Neural cell (in vitro differentiated cells): ENCODE data around the gene PLXDC2. TPM values are rescaled to one million over a fixed set of nuclear protein-coding genes. Genes with fewer than 3 reads are reported as not detected.

ENCODE experiments used
- H2AFZ ChIP-seq: fragments of 200-600, 300-800 bp; sonication (generic), shearing (Covaris generic); 2 replicates; pipeline ENCODE4 v1.6.0; 2014; ENCODE audit warnings: low read depth, mild to moderate bottlenecking, antibody characterized with exemption, low read length, moderate library complexity
- H3F3A ChIP-seq: fragments of 200-600 bp; shearing (Covaris generic); 2 replicates; pipeline ENCODE4 v1.6.1; 2016; ENCODE audit warnings: mild to moderate bottlenecking, moderate library complexity, mixed read lengths, antibody characterized with exemption, low read length; ENCODE audit not compliant: insufficient read depth, poor library complexity, severe bottlenecking
- H3K27ac ChIP-seq: fragments of 200-600, 300-800 bp; sonication (generic), shearing (Covaris generic); 2 replicates; pipeline ENCODE4 v1.5.1; 2014; ENCODE audit warnings: mild to moderate bottlenecking, low read length, moderate library complexity
- H3K27me3 ChIP-seq: fragments of 300-800, 200-600 bp; sonication (generic), shearing (Covaris generic); 2 replicates; pipeline ENCODE4 v1.6.0; 2014; ENCODE audit warnings: mild to moderate bottlenecking, low read depth, low read length, moderate library complexity; ENCODE audit not compliant: insufficient read depth
- H3K36me3 ChIP-seq: fragments of 300-800, 200-600 bp; sonication (generic), shearing (Covaris generic); 2 replicates; pipeline ENCODE4 v1.5.1; 2014; ENCODE audit warnings: mild to moderate bottlenecking, antibody characterized with exemption, low read length, moderate library complexity; ENCODE audit not compliant: insufficient read depth
- H3K4me2 ChIP-seq: fragments of 300-800, 200-600 bp; sonication (generic), shearing (Covaris generic); 2 replicates; pipeline ENCODE4 v1.6.0; 2014; ENCODE audit warnings: mild to moderate bottlenecking, low read length
- H3K4me3 ChIP-seq: fragments of 300-800, 200-600 bp; sonication (generic), shearing (Covaris generic); 2 replicates; pipeline ENCODE4 v1.5.1; 2014; ENCODE audit warnings: mild to moderate bottlenecking, low read length, moderate library complexity
- H3K79me2 ChIP-seq: fragments of 200-600 bp; shearing (Covaris generic); replicated peaks from 2 replicates; pipeline ENCODE4 v1.6.0; 2014; ENCODE audit warnings: mild to moderate bottlenecking, low read length, moderate library complexity; ENCODE audit not compliant: insufficient read depth
- H3K9ac ChIP-seq: fragments of 300-800, 200-600 bp; sonication (generic), shearing (Covaris generic); 2 replicates; pipeline ENCODE4 v1.6.1; 2016; ENCODE audit warnings: mild to moderate bottlenecking, low read length, mixed read lengths
- H3K9me2 ChIP-seq: fragments of 200-600 bp; shearing (Covaris generic); 2 replicates; pipeline ENCODE4 v1.6.1; 2016; ENCODE audit warnings: mild to moderate bottlenecking, low read length, mixed read lengths; ENCODE audit not compliant: insufficient read depth
- H3K9me3 ChIP-seq: fragments of 200-600, 300-800 bp; sonication (generic), shearing (Covaris generic); 2 replicates; pipeline ENCODE4 v1.6.1; 2016; ENCODE audit warnings: mild to moderate bottlenecking, mixed run types, low read length, moderate library complexity, mixed read lengths
- H4K20me1 ChIP-seq: fragments of 200-600 bp; shearing (Covaris generic); 2 replicates; pipeline ENCODE4 v1.6.1; 2016; ENCODE audit warnings: mild to moderate bottlenecking, mixed run types; ENCODE audit not compliant: insufficient read depth
- CTCF ChIP-seq: fragments of 450-650 bp; IDR thresholded peaks from 2 replicates; pipeline ENCODE4 v1.5.1; 2014; ENCODE audit warnings: antibody characterized with exemption, mild to moderate bottlenecking, moderate library complexity; ENCODE audit not compliant: poor library complexity, severe bottlenecking
- EP300 ChIP-seq: fragments of 450-650 bp; conservative IDR thresholded peaks from 2 replicates; pipeline ENCODE4 v1.6.1; 2014; ENCODE audit warnings: antibody characterized with exemption, mild to moderate bottlenecking, moderate library complexity; ENCODE audit not compliant: poor library complexity, severe bottlenecking
- EZH2 ChIP-seq: fragments of 200-600, 300-800 bp; shearing (Covaris generic), sonication (generic); IDR thresholded peaks from 2 replicates; pipeline ENCODE4 v1.6.1; 2014; ENCODE audit warnings: antibody characterized with exemption, low read length, borderline replicate concordance, mild to moderate bottlenecking; ENCODE audit not compliant: insufficient read depth, poor library complexity, severe bottlenecking
- MXI1 ChIP-seq: fragments of 450-650 bp; conservative IDR thresholded peaks from 2 replicates; pipeline ENCODE4 v1.6.1; 2014; ENCODE audit warnings: antibody characterized with exemption, mild to moderate bottlenecking; ENCODE audit not compliant: poor library complexity, severe bottlenecking
- POLR2AphosphoS5 ChIP-seq: IDR thresholded peaks from 2 replicates; pipeline ENCODE4 v1.6.1; 2012
- RAD21 ChIP-seq: fragments of 450-650 bp; conservative IDR thresholded peaks from 2 replicates; pipeline ENCODE4 v1.6.1; 2014; ENCODE audit warnings: antibody characterized with exemption, mild to moderate bottlenecking, moderate library complexity
- REST ChIP-seq: IDR thresholded peaks from 2 replicates; pipeline ENCODE4 v1.6.1; 2012; ENCODE audit warnings: borderline replicate concordance
- SMC3 ChIP-seq: fragments of 450-650 bp; conservative IDR thresholded peaks from 2 replicates; pipeline ENCODE4 v1.6.1; 2014; ENCODE audit warnings: antibody characterized with exemption, mild to moderate bottlenecking, moderate library complexity; ENCODE audit not compliant: poor library complexity
- TAF1 ChIP-seq: IDR thresholded peaks from 2 replicates; pipeline ENCODE4 v1.6.1; 2012; ENCODE audit warnings: low read depth
- polyA plus RNA-seq: library from polyadenylated mRNA; depleted of rRNA; stranded (reverse); fragments of >200 nt; gene quantifications from 2 replicates; pipeline ENCODE4 v1.2.3, GENCODE V29; 2014

Gene PLXDC2
- polyA plus RNA-seq, 1 donor from 2014 or later, result 2.3 TPM

GRCh38 chr10:20029523-20029922 lies 213.3 kb downstream of the PLXDC2 start:
- Histone ChIP-seq H3F3A (no peaks in the 10 kb centered on the region), H2AFZ (no peak overlapping the region), H3K27me3 (no peaks in the 10 kb centered on the region), H3K79me2 (no peaks in the 10 kb centered on the region), H3K36me3 (no peaks in the 10 kb centered on the region), H3K9ac (no peak overlapping the region), H3K4me2 (no peak overlapping the region), H3K9me3 (no peaks in the 10 kb centered on the region), H3K9me2 (no peaks in the 10 kb centered on the region), H4K20me1 (no peaks in the 10 kb centered on the region), H3K4me3 (no peak overlapping the region), H3K27ac (no peak overlapping the region)
- TF ChIP-seq REST, result no peak
- TF ChIP-seq SMC3, result no peak
- TF ChIP-seq TAF1, result no peak
- TF ChIP-seq POLR2AphosphoS5, result no peak
- TF ChIP-seq EZH2, result no peak
- no peak for TF ChIP-seq CTCF
- no peak for TF ChIP-seq RAD21
- no peak for TF ChIP-seq MXI1
- TF ChIP-seq EP300, result no peak

GRCh38 chr10:20033476-20033875 lies 217.2 kb downstream of the PLXDC2 start:
- Histone ChIP-seq H4K20me1 (no peaks in the 10 kb centered on the region), H2AFZ (no peak overlapping the region), H3K4me2 (no peak overlapping the region), H3K9ac (no peak overlapping the region), H3K27ac (no peak overlapping the region), H3K9me2 (no peaks in the 10 kb centered on the region), H3F3A (no peaks in the 10 kb centered on the region), H3K36me3 (no peaks in the 10 kb centered on the region), H3K79me2 (no peaks in the 10 kb centered on the region), H3K27me3 (no peaks in the 10 kb centered on the region), H3K9me3 (no peaks in the 10 kb centered on the region), H3K4me3 (no peak overlapping the region)
- no peak for TF ChIP-seq SMC3
- TF ChIP-seq CTCF, result no peak
- TF ChIP-seq POLR2AphosphoS5, result no peak
- no peak for TF ChIP-seq MXI1
- no peak for TF ChIP-seq TAF1
- TF ChIP-seq EZH2, result no peak
- TF ChIP-seq RAD21, result no peak
- no peak for TF ChIP-seq EP300
- TF ChIP-seq REST, result no peak
